Gastroesophageal sphincter (tissue), 4 donors: Measurements from ENCODE around the gene FLACC1. TPM values are rescaled to one million over a fixed set of nuclear protein-coding genes. Genes with fewer than 3 reads are reported as not detected.

Experiments used
- ATAC-seq: fragments of 150-250 bp; one replicate; pipeline ENCODE4 v1.9.1; 2016; ENCODE audit warnings: mild to moderate bottlenecking, moderate library complexity
- H3K27ac ChIP-seq, 4 donors: fragments of 200-600 bp; sonication (generic) in 3 of 4; 1 replicate in 3 of 4; 2 replicates in 1 of 4; pipeline ENCODE4 v1.5.1; 2016 to 2019
- H3K27me3 ChIP-seq: fragments of 200-600 bp; sonication (generic); one replicate; pipeline ENCODE4 v1.5.1; 2019
- H3K36me3 ChIP-seq, 2 donors: fragments of 200-600 bp; sonication (generic); one replicate each; pipeline ENCODE4 v1.5.1; 2019; ENCODE audit warnings: control low read depth in 1 of 2
- H3K4me1 ChIP-seq, 3 donors: fragments of 200-600 bp; sonication (generic); 1 replicate in 2 of 3; 2 replicates in 1 of 3; pipeline ENCODE4 v1.5.1; 2016 to 2019; ENCODE audit warnings: control low read depth in 2 of 3
- H3K4me3 ChIP-seq, 2 donors: fragments of 200-600 bp; sonication (generic); one replicate each; pipeline ENCODE4 v1.5.1; 2019; ENCODE audit warnings: mild to moderate bottlenecking in 1 of 2, moderate library complexity in 1 of 2
- H3K9me3 ChIP-seq, 3 donors: fragments of 200-600 bp; sonication (generic); one replicate each; pipeline ENCODE4 v1.5.1; 2017 to 2019; ENCODE audit warnings: control low read depth in 2 of 3
- CTCF ChIP-seq, 4 experiments: fragments of 200-600 bp in 2 of 4; fragments of 450-650 bp in 2 of 4; sonication (generic) in 1 of 4; IDR thresholded peaks; one replicate each; pipeline ENCODE4 v1.5.1; 2017 to 2019; ENCODE audit warnings: antibody characterized with exemption in 4 of 4, mild to moderate bottlenecking in 2 of 4, moderate library complexity in 2 of 4
- EP300 ChIP-seq: sonication (generic); formaldehyde crosslinking; IDR thresholded peaks from one replicate; pipeline ENCODE4 v1.6.1; 2017; ENCODE audit warnings: antibody characterized with exemption, mild to moderate bottlenecking
- POLR2A ChIP-seq, 2 donors: fragments of 450-650 bp; IDR thresholded peaks; one replicate each; pipeline ENCODE4 v1.6.1; 2017; ENCODE audit warnings: antibody characterized with exemption in 2 of 2, mild to moderate bottlenecking in 2 of 2, moderate library complexity in 1 of 2
- POLR2AphosphoS5 ChIP-seq: sonication (generic); formaldehyde crosslinking; IDR thresholded peaks from one replicate; pipeline ENCODE4 v1.6.1; 2017; ENCODE audit warnings: antibody characterized with exemption
- WGBS, 2 donors: methylation state at CpG; one replicate each; pipeline ENCODE4 v1.1.5; 2018; ENCODE audit warnings: low coverage in 1 of 2; 5-methylcytosine and 5-hydroxymethylcytosine counted together
- total RNA-seq, 4 donors: library from RNA; depleted of rRNA; stranded (reverse); fragments of >200 nt; gene quantifications; one replicate each; pipeline ENCODE4 v1.1.0, GENCODE V29; 2016

FLACC1 gene
- total RNA-seq, 4 donors from 2014 or later = 1.1 to 3.8 (median 3.2) TPM

- H3K4me3 ChIP-seq = no peak overlapping the region
- no peaks in the 10 kb centered on the region for H3K4me1 ChIP-seq
- 0% methylated on average over 1 of the region's 1 CpG; no CpG with 5 or more reads in 1 of the 2 donors for WGBS, 2 donors
- H3K27me3 ChIP-seq = no peaks in the 10 kb centered on the region
- TF ChIP-seq POLR2A (IDR thresholded peaks at IDR 0.05) (no peak), POLR2AphosphoS5 (no peak), EP300 (no peak), CTCF (IDR thresholded peaks at IDR 0.05) (no peak)
- no peak overlapping the region for H3K27ac ChIP-seq
- peaks cover 0 to 22% (median 0%) of the 10 kb centered on the region in 3 donors for H3K9me3 ChIP-seq
- no peak for ATAC-seq
- no peaks in the 10 kb centered on the region for H3K36me3 ChIP-seq
Measured at GRCh38 chr2:201329409-201329808, 27.7 kb downstream of the FLACC1 start.

- Histone ChIP-seq H3K4me3 (no peak overlapping the region), H3K27ac (no peak overlapping the region), H3K9me3 (peaks cover 0 to 38% (median 2%) of the 10 kb centered on the region in 3 donors), H3K4me1 (no peaks in the 10 kb centered on the region), H3K27me3 (no peaks in the 10 kb centered on the region), H3K36me3 (no peaks in the 10 kb centered on the region)
- TF ChIP-seq CTCF (IDR thresholded peaks at IDR 0.05) (no peak), POLR2AphosphoS5 (no peak), EP300 (no peak), POLR2A (IDR thresholded peaks at IDR 0.05) (no peak)
- 92 to 93% methylated on average over 3 of the region's 3 CpGs for WGBS, 2 donors
- no peak for ATAC-seq
Measured at GRCh38 chr2:201327678-201328077, 29.5 kb downstream of the FLACC1 start.

DNA sequence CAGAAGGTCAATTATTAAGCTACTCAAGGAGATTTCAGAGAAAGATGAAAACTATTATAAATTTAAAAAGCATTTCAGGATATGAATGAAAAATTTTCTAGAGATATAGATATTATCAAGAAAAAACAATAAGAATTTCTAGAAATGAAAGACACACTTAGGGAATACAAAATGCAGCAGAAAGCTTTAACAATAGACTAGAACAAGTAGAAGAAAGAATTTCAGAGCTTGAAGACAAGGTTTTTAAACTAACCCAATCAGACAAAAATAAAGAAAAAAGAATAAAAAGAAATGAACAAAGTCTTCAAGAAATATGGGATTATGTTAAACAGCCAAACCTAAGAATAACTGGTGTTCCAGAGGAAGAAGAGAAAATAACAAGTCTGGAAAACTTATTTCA, 34.4 kb downstream of the FLACC1 start:
- TF ChIP-seq CTCF (IDR thresholded peaks at IDR 0.05) (no peak), EP300 (no peak), POLR2A (IDR thresholded peaks at IDR 0.05) (no peak), POLR2AphosphoS5 (no peak)
- Histone ChIP-seq H3K4me1 (no peaks in the 10 kb centered on the region), H3K36me3 (peaks cover 0 to 20% of the 10 kb centered on the region in 2 donors), H3K27me3 (no peaks in the 10 kb centered on the region), H3K4me3 (no peak overlapping the region), H3K27ac (no peak overlapping the region), H3K9me3 (peaks cover 0 to 53% (median 2%) of the 10 kb centered on the region in 3 donors)
- no peak for ATAC-seq

- no peak for ATAC-seq
- Histone ChIP-seq H3K9me3 (peaks cover 0 to 40% (median 2%) of the 10 kb centered on the region in 3 donors), H3K4me3 (no peak overlapping the region), H3K27me3 (no peaks in the 10 kb centered on the region), H3K4me1 (no peaks in the 10 kb centered on the region), H3K27ac (no peak overlapping the region), H3K36me3 (peaks cover 0 to 20% of the 10 kb centered on the region in 2 donors)
- TF ChIP-seq POLR2A (IDR thresholded peaks at IDR 0.05) (no peak), CTCF (IDR thresholded peaks at IDR 0.05) (no peak), EP300 (no peak)
- WGBS, 2 donors = 50% methylated on average over 1 of the region's 4 CpGs; no CpG with 5 or more reads in 1 of the 2 donors
Measured at GRCh38 chr2:201320701-201321100, 36.4 kb downstream of the FLACC1 start.

DNA sequence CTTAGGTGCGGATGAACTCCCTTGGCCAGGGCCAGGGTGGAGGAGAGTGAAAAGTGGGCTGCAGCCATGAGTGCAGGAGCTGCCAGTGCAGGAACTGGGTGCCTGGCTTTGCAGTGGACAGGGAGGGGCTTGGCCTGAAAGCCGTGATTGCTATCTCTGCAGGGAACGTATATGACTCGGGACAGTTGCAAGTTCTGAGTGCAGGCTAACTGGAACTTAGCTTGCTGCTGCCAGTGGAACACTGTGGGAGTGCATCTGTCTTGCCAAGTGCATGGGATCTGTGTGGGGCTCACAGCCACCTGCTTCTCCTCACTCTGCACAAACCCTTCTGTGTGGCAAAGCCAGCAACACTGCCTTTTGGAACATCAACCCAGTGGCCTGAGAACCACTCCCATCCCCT, 36.9 kb downstream of the FLACC1 start:
- TF ChIP-seq CTCF (IDR thresholded peaks at IDR 0.05) (no peak), POLR2A (IDR thresholded peaks at IDR 0.05) (no peak), POLR2AphosphoS5 (no peak), EP300 (no peak)
- ATAC-seq = no peak
- Histone ChIP-seq H3K4me3 (no peak overlapping the region), H3K27ac (no peak overlapping the region), H3K36me3 (peaks cover 0 to 20% of the 10 kb centered on the region in 2 donors), H3K9me3 (peaks cover 0 to 41% (median 2%) of the 10 kb centered on the region in 3 donors), H3K27me3 (no peaks in the 10 kb centered on the region), H3K4me1 (no peaks in the 10 kb centered on the region)
- 90% methylated on average over 3 of the region's 4 CpGs; no CpG with 5 or more reads in 1 of the 2 donors for WGBS, 2 donors
